HG03432 (cell line): ENCODE results near the gene INPP5F.

Experiments used
- ATAC-seq: cut with Tn5 transposase; IDR thresholded peaks from one replicate; pipeline ENCODE4 v1.9.1; 2021; ENCODE audit warnings: mild to moderate bottlenecking, moderate library complexity; ENCODE audit not compliant: unreplicated experiment

INPP5F gene, protein sequence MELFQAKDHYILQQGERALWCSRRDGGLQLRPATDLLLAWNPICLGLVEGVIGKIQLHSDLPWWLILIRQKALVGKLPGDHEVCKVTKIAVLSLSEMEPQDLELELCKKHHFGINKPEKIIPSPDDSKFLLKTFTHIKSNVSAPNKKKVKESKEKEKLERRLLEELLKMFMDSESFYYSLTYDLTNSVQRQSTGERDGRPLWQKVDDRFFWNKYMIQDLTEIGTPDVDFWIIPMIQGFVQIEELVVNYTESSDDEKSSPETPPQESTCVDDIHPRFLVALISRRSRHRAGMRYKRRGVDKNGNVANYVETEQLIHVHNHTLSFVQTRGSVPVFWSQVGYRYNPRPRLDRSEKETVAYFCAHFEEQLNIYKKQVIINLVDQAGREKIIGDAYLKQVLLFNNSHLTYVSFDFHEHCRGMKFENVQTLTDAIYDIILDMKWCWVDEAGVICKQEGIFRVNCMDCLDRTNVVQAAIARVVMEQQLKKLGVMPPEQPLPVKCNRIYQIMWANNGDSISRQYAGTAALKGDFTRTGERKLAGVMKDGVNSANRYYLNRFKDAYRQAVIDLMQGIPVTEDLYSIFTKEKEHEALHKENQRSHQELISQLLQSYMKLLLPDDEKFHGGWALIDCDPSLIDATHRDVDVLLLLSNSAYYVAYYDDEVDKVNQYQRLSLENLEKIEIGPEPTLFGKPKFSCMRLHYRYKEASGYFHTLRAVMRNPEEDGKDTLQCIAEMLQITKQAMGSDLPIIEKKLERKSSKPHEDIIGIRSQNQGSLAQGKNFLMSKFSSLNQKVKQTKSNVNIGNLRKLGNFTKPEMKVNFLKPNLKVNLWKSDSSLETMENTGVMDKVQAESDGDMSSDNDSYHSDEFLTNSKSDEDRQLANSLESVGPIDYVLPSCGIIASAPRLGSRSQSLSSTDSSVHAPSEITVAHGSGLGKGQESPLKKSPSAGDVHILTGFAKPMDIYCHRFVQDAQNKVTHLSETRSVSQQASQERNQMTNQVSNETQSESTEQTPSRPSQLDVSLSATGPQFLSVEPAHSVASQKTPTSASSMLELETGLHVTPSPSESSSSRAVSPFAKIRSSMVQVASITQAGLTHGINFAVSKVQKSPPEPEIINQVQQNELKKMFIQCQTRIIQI

DNA sequence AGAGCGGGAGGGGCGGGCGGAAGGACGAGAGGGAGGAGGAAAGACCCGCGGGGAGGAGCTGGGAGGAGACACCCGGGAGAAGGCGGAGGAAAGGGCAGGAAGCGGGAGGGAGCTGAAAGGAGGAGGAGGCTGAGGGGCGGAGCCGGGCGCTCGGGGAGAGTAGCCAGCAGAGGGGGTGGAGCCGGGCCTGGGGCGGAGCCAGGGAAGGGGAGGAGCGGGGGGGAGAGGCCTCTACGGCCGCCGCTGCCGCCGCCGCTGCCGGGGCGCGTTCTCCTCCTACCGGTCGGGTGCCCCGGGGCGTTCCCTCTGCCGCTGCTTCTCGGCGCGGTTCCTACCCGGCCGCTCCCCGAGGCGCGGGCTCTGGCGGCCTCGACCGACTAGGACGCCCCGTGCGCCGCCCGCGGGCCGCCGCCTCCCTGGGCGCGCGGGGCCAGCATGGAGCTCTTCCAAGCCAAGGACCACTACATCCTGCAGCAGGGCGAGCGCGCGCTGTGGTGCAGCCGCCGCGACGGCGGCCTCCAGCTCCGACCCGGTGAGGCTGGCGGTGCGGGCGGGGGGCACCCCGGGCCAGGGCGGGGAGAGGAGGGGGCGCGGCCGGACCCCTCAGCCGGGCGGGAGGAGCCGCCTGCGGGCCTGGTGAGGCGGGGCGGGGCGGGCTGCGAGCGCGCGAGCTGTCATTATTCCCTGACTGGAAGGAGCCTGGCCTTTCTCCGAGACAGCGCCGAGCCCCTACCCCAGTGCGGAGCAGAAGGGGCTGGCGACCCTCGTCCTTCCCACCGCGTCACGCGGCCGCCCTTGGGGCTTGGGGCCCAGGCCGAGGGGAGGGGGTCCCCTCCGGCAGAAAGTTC lies at the start of gene INPP5F:
Gene INPP5F (plus strand): TSS at position 223 of the 848 bp plus-strand sequence. CDS start 213 bp downstream, at position 436.
- ATAC-seq = peak; percentile 91

DNA sequence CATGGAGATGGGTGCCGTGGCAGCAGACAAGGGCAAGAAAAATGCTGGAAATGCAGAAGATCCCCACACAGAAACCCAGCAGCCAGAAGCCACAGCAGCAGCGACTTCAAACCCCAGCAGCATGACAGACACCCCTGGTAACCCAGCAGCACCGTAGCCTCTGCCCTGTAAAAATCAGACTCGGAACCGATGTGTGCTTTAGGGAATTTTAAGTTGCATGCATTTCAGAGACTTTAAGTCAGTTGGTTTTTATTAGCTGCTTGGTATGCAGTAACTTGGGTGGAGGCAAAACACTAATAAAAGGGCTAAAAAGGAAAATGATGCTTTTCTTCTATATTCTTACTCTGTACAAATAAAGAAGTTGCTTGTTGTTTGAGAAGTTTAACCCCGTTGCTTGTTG lies 48.7 kb upstream of the INPP5F start:
- no peak for ATAC-seq

DNA sequence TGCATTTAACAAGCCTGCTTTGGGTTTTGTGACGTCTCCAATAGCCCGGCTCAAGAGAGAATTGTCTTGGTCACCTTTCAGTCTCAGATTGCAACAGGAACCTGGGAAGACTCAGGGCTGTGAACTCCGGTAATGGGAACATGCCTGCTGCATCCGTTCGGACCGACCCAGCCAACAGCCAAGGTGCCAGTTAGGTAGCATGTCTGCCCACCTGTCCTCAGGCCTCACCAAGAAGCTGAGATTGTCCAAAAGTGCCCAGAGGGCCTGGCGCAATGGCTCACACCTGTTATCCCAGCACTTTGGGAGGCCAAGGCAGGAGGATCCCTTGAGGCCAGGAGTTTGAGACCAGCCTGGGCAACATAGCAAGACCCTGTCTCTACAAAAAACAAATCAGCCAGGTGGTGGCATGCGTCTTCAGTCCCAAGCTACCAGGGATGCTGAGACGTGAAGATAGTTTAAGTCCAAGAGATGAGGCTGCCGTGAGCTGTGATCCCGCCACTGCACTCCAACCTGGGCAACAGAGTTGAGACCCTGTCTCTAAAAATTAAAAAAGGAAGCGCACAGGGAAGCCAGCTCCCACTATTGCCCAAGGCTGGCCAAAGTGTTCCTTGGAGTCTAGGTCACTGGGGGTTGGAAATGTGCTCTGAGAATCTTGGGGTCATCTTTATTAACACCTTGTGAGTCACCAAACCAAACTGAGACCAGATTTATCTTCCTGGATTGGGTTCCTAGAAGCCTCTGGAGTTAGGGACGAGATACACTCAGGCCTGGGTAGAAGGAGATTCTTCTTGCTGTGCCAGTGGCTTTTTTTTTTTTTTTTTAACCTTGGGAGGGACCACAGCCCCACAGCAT lies 47.7 kb upstream of the INPP5F start:
- ATAC-seq = no peak

DNA sequence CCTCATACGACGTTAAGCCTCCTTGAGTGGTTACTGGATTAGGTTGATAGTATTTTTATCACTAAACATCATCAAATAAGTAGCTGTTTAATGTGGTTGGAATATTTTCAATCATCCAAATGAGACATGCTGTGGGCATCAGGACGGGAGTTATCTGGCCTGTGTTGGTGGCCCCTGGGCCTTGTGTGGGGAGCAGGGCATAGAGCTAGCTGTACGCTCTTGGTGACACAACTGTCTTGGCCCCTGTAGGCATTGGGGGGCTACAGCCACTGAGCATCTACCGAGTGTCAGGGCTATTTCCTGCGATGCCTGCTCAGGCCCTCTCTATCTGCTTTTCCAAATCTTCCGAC lies 46.4 kb upstream of the INPP5F start:
- no peak for ATAC-seq

DNA sequence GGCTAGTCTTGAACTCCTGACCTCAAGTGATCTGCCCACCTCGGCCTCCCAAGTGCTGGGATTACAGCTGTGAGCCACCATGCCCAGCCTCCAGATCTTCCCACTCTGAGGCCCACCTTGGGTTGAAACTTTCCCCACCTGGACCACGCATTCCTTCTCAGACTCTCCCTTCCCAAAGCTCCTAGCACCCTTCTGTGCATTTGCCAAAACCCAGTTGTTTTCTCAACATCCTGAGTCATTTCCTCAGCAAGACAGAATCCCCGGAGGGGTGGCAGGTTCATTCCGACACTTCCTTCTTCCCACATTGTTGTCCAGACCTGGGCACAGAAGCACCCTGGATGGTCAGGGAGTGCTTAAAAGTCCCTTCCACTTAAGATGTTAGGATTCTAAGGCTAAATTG lies 45.8 kb upstream of the INPP5F start:
- no peak for ATAC-seq

DNA sequence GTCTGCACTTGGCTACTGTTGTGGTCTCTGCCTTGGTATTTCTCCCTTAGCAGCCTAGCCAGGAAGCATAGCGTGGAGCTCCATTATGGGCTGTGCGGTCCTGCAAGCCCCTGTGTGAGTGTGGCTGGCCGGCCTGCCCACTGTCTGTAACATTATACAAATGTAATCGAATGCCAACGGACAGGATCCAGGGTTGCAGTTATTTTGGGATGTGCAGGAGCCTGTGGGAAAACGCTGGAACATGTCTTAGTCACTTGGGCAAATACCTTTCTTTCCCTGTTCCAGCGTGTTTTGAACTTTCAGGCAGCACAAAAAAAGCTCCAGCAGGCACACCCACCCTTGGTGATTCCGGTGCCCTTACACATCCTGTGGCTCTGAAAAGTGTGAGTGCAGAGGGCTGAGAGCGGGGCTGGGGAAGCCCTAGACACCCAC lies 45.2 kb upstream of the INPP5F start:
- no peak for ATAC-seq

DNA sequence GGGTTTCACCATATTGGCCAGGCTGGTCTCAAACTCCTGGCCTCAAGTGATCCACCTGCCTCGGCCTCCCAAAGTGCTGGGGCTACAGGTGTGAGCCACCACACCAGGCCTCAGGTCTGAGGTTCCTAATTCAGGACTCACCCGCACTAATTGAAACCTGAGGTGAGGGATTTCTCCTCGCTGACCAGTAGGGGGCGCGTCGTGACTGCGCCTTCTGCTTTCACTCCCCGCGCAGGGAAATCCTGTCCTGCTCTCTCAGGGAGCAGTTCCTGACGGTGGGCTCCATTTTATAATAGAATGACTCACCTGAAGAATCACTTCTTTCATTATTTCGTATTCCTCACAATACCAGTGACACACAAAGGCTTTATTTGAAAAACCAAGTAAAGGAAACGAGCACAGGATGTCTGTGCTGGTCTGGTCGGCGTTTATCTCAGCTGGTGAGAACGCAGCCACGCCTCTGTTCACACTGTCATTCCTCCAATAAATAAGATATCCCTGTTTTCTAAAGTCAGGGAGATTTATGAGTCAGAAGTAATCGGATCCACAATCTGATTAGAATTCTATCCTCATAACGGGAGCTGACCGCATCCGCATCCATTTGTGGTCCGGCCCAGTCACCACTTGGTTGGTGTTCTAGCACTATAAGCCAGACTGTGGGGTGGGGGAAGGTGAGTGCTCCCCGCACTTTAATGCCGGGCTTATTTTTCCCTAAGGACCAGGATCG lies 39.2 kb upstream of the INPP5F start:
- ATAC-seq = peak; percentile 84

DNA sequence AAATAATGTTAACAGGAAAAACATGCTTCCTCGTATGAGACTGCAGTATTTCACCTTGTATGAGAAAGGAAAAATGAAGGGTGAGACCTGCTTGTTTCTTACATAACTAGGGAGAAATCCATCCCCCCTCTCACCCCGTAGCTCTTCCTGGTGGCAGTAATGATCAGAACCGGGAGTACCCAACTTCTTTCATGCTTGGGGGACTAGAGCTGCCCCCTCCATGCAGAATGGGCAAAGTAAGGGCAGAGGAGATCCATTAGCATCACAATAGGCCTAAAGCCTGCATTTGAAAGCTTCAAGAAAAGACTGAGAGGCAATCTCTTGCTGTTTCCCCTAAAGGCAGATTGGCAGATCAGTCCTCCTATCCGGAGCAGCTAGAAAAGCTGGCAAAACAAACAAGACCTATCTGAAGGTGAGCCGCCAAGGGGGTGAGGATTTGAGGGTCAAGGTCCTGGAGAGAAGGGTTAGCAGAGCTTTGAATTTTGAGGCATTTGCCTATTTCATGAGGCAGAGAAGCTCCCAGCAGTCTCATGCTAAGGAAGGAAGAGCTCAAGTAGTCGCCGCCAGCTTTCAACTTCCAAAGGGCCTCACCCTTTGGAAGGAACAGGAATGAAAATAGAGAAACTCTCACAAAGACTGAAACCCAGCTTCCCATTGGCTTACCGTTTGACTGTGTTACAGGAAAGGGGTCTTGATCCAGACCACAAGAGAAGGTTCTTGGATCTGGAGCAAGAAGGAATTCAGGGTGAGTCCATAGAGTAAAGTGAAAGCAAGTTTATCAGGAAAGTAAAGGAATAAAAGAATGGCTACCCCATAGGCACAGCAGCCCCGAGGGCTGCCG lies 38.4 kb upstream of the INPP5F start:
- no peak for ATAC-seq

DNA sequence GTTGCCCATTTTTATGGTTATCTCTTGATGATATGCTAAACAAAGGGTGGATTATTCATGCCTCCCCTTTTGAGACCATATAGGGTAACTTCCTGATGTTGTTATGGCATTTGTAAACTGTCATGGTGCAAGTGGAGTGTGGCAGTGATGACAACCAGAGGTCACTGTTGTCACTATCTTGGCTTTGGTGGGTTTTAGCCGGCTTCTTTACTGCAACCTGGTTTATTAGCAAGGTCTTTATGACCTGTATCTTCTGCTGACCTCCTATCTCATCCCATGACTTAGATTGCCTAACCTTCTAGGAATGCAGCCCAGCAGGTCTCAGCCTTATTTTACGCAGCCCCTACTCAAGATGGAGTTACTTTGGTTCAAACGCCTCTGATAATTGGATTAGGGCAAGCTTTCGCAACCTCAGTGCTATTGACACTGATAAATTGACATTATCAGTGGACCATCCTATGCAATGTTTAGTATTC lies 37.8 kb upstream of the INPP5F start:
- ATAC-seq = no peak

DNA sequence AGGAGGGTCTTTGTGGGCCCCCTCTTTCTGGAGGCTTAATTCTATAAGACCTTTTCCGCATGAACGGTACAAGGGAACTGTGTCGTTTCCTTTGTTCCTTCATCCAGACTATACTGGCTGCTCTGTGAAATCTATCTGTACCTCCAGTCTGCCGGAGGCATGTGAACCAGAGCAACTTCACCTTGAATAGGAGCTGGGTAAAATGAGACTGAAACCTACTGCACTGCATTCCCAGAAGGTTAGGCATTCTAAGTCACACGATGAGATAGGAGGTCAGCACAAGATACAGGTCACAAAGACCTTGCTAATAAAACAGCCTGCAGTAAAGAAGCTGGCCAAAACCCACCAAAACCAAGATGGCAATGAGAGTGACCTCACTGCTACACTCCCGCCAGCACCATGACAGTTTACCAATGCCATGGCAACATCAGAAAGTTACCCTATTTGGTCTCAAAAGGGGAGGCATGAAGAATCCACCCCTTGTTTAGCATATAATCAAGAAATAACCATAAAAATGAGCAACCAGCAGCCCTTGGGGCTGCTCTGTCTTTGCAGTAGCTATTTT lies 36.8 kb upstream of the INPP5F start:
- ATAC-seq = no peak

DNA sequence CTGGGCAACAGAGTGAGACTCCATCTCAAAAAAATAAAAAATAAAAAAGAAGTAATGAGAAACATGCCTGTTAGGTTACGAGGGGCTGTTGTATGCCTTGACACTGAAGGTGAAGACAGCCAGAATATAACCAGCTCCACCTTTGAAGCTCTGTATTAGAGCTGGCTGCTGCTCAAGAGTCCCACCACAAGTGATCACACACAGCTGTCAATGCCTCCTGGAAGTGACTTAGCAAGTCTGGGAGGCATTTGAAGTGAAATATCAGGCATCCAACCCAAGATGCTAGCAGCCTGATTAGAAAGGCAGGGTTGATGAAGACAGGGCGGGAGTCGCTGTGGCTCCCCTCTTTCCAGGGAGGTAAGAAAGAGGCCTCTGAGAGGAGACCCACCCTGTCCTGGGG lies 34.1 kb upstream of the INPP5F start:
- no peak for ATAC-seq

DNA sequence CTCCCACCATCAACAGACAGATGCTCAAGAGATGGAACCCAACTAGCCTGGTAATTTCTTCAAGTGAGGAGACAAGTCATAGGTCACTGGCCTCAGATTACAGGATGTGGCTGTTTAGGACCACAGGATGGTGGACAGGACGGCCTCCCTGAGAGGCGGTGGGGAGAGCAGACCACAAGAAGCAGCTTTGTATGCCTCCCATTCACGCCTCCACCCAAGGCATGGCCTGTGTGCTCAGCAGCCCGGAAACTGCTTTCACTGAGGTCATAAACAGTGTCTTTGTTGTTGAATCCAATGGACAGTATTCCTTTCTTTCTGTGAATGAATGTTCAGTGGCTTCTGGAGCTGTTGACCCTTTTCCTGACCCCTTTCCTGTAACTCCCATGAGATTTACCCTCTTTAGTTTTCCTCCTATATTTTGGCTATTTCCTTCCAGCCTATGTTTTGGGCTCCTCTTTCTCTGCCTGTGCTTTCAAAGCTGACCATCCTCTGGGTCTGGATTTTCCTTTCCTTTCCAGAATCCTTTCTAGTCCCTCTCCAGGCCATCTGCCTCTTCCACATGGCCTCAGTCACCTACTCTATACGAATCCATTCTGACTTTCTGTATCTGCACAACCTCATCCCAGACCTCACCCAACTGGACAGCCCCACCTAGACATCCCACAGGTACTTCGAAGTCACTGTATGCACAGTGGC lies 32.4 kb upstream of the INPP5F start:
- peak; percentile 53 for ATAC-seq

DNA sequence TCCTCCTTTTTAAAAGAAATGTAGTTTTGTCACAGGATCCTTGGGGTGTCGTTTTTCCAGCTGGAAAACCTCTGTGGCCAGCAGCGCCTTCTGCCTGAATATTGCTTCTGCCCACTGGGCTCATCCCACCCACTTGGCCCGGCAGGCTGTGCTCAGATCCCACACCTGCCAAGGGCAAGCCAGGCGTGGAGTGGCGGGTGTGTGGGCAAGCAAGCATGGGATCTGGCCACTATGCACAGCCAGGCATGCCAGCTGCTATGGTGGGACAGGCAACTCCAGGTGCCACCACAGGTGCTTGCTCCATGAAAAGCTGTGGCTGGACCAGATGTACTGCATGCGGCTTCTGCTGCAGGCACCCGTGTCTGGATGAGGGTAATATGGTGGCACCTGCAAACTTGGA lies 31.2 kb upstream of the INPP5F start:
- ATAC-seq = no peak

DNA sequence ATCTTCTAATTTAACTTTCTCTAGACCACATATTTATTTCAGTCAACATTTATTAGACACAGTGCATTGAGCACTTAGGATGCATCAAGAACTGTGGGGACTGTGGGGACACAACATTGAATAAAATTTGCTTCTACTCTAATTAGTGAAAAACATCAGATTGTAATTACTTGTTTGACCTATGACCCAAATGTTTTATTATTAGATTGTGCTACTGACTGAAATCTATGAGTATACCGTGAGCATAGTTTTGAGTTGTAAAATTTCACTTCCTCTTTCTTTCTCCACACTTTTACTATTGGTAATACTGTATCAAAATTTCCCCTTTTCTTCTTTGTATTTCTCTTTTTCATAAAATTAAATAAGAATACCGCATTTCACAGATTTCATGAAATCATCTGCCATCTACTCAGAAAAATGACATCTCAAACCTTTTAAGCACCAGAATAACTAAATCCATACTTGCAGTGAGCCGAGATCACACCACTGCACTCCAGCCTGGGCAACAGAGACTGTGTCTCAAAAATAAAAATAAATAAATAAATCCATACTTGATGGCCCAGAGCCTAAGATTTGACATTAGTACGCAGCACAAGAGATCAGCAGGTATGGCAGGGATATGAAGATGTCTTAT lies 25.4 kb upstream of the INPP5F start:
- peak; percentile 62 for ATAC-seq

DNA sequence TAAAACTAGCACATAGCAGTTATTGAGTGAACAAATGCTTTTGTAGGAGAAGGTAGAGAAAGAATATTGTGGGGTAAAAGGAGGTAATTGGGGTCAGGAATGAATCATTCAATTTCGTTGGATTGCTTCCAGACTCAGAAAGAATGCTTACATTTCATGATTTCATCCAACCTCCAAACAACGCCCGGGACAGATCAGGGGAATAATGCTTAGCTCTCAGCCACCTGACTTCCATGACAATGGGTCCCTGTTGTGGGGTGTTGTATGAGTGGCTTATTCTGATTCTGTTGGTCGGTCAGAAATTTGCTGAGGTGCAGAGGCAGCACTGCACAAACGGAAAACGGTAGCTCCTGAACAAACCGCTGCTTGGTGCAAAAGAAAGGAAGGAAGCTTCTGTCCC lies 24.0 kb upstream of the INPP5F start:
- no peak for ATAC-seq

DNA sequence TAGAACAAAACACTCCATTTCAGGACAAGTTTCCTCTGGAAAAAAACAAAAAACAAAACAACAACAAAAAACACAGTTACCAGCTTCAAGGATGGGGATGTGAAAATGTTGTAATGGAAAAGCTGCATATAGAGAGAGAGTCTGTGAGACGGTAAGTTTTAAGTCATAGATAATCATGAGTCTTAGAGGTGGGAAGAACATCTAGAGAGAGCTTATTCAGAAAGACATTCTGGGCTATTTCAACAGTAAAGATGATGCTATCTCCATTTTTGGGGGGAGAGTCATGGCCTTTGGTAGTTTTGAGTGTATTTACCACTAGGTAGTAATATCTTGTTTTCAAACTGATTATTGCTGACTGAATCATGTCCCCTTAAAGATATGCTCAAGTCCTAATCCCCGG lies 23.3 kb upstream of the INPP5F start:
- ATAC-seq = no peak
